Panc1 (cell line): ENCODE measurements around the gene TSHZ2. TPM values are rescaled to one million over a fixed set of nuclear protein-coding genes. Genes with fewer than 3 reads are reported as not detected.

Source experiments
- ATAC-seq: fragments of 200-7000 bp; cut with Tn5 transposase; 2 replicates; pipeline ENCODE4 v1.9.1; 2020; ENCODE audit warnings: mild to moderate bottlenecking, moderate library complexity
- BruUV-seq: library from RNA; stranded (reverse); fragments of 400-500 nt; replicated peaks from 2 replicates; lab custom pipeline; 2021; lab: Mats Ljungman, UMichigan
- CTCF ChIA-PET: fragments of 300-600 bp; sonication (Branson Sonifier 250); formaldehyde crosslinking; loops from one replicate; lab custom pipeline; 2022; ENCODE audit warnings: antibody characterized with exemption; lab: Charles Lee
- POLR2A ChIA-PET: fragments of 300-600 bp; sonication (Branson Sonifier 250); formaldehyde crosslinking; loops from one replicate; lab custom pipeline; 2022; ENCODE audit warnings: antibody characterized with exemption; lab: Charles Lee
- DNase-seq: peaks from one replicate; pipeline ENCODE4 v3.0.0-alpha.2; 2010; ENCODE audit warnings: low read depth, low spot score
- H3K27ac ChIP-seq: 2 replicates; pipeline ENCODE4 v1.5.1; 2011; ENCODE audit warnings: mild to moderate bottlenecking, low read length, inconsistent platforms
- H3K27me3 ChIP-seq: fragments of 200-500 bp; sonication (Bioruptor generic); 2 replicates; pipeline ENCODE4 v1.6.0; 2014; ENCODE audit warnings: low read length, inconsistent platforms; ENCODE audit not compliant: control insufficient read depth, insufficient read depth
- H3K36me3 ChIP-seq: fragments of 200-500 bp; sonication (Bioruptor generic); 2 replicates; pipeline ENCODE4 v1.5.1; 2014; ENCODE audit warnings: inconsistent platforms, mild to moderate bottlenecking, low read length, moderate library complexity; ENCODE audit not compliant: control insufficient read depth, insufficient read depth
- H3K4me1 ChIP-seq: 2 replicates; pipeline ENCODE4 v1.5.1; 2011; ENCODE audit warnings: inconsistent platforms, mild to moderate bottlenecking, low read length, moderate library complexity; ENCODE audit not compliant: control insufficient read depth, insufficient read depth
- H3K4me3 ChIP-seq, 2 experiments: 2 replicates each; pipeline ENCODE4 v1.5.1; 2011 to 2012; ENCODE audit warnings: low read depth in 2 of 2, low read length in 2 of 2, mild to moderate bottlenecking in 2 of 2, inconsistent platforms in 1 of 2, moderate library complexity in 1 of 2
- H3K9me3 ChIP-seq: fragments of 200-500 bp; sonication (Bioruptor generic); 2 replicates; pipeline ENCODE4 v1.5.1; 2014; ENCODE audit warnings: low read depth, mild to moderate bottlenecking, inconsistent platforms, low read length, moderate library complexity; ENCODE audit not compliant: control insufficient read depth, insufficient read depth
- POLR2AphosphoS5 ChIP-seq: IDR thresholded peaks from 2 replicates; pipeline ENCODE4 v1.6.1; 2012; ENCODE audit warnings: mild to moderate bottlenecking, low read depth, low read length, moderate library complexity
- REST ChIP-seq, 2 experiments: IDR thresholded peaks; 2 replicates each; pipeline ENCODE4 v1.6.1; 2011 to 2012; ENCODE audit warnings: low read depth in 2 of 2, control low read depth in 1 of 2, low read length in 1 of 2, mild to moderate bottlenecking in 1 of 2, moderate library complexity in 1 of 2; ENCODE audit not compliant: insufficient read depth in 1 of 2
- SIN3A ChIP-seq: IDR thresholded peaks from 2 replicates; pipeline ENCODE4 v1.6.1; 2012; ENCODE audit warnings: low read depth, mild to moderate bottlenecking, low read length, moderate library complexity, borderline replicate concordance; ENCODE audit not compliant: insufficient read depth
- TCF7L2 ChIP-seq: IDR thresholded peaks from 2 replicates; pipeline ENCODE4 v1.6.1; 2011; ENCODE audit warnings: mild to moderate bottlenecking, low read depth, low read length, inconsistent platforms
- in situ Hi-C: cut with HindIII; loops from 2 replicates; pipeline ENCODE4 v1.10.0; 2016; ENCODE audit warnings: low sequenced_read_pairs, low pct_unique_long_range_greater_than_20kb
- intact Hi-C: fragments of 100-400 bp; cut with micrococcal nuclease; formaldehyde crosslinking; loops from one replicate; pipeline ENCODE4 v1.10.0; 2022; ENCODE audit not compliant: unreplicated experiment
- total RNA-seq: library from RNA; stranded (reverse); gene quantifications from one replicate; pipeline ENCODE4 v1.2.1, GENCODE V29; 2021; ENCODE audit not compliant: unreplicated experiment
- TF ChIP-seq, protein P1 (sequence below): fragments of 450-650 bp; IDR thresholded peaks from 2 replicates; pipeline ENCODE4 v1.5.1; 2017; ENCODE audit warnings: mild to moderate bottlenecking

The TSHZ2 gene
- total RNA-seq, 1 experiment from 2014 or later = 0.36 TPM

GRCh38 chr20:52964131-52964530, 8.0 kb upstream of the TSHZ2 start:
- in situ Hi-C loops = no loop called here
- Histone ChIP-seq H3K36me3 (no peaks in the 10 kb centered on the region), H3K27ac (no peak overlapping the region), H3K4me3 (no peak overlapping the region), H3K4me1 (no peaks in the 10 kb centered on the region), H3K27me3 (no peaks in the 10 kb centered on the region), H3K9me3 (no peaks in the 10 kb centered on the region)
- POLR2A ChIA-PET = no interaction called here
- ATAC-seq (no peak), DNase-seq (no peak)
- TF ChIP-seq TCF7L2 (no peak), REST (IDR thresholded peaks at IDR 0.05; ENCODE audit: insufficient read depth in 1 of 2, low read depth in 2 of 2, low read length in 1 of 2) (no peak), SIN3A (no peak), POLR2AphosphoS5 (no peak)
- TF ChIP-seq, protein P1, sequence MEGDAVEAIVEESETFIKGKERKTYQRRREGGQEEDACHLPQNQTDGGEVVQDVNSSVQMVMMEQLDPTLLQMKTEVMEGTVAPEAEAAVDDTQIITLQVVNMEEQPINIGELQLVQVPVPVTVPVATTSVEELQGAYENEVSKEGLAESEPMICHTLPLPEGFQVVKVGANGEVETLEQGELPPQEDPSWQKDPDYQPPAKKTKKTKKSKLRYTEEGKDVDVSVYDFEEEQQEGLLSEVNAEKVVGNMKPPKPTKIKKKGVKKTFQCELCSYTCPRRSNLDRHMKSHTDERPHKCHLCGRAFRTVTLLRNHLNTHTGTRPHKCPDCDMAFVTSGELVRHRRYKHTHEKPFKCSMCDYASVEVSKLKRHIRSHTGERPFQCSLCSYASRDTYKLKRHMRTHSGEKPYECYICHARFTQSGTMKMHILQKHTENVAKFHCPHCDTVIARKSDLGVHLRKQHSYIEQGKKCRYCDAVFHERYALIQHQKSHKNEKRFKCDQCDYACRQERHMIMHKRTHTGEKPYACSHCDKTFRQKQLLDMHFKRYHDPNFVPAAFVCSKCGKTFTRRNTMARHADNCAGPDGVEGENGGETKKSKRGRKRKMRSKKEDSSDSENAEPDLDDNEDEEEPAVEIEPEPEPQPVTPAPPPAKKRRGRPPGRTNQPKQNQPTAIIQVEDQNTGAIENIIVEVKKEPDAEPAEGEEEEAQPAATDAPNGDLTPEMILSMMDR = no peak
- intact Hi-C loops = no loop called here
- CTCF ChIA-PET = no interaction called here
- no TSS peak for BruUV-seq

- POLR2A ChIA-PET = no interaction called here
- in situ Hi-C loops = no loop called here
- H3K27ac ChIP-seq = no peak overlapping the region
- no peak overlapping the region for H3K4me3 ChIP-seq
- TF ChIP-seq POLR2AphosphoS5 = no peak
- TF ChIP-seq, protein P1 = no peak
- no peak for TF ChIP-seq REST (IDR thresholded peaks at IDR 0.05; ENCODE audit: insufficient read depth in 1 of 2, low read depth in 2 of 2, low read length in 1 of 2)
- no peak for TF ChIP-seq SIN3A
- no peak for TF ChIP-seq TCF7L2
- H3K4me1 ChIP-seq = no peaks in the 10 kb centered on the region
- ATAC-seq = no peak
- CTCF ChIA-PET = no interaction called here
- no peaks in the 10 kb centered on the region for H3K9me3 ChIP-seq
- intact Hi-C loops = no loop called here
- no peaks in the 10 kb centered on the region for H3K36me3 ChIP-seq
- no peak for DNase-seq
- H3K27me3 ChIP-seq = no peaks in the 10 kb centered on the region
- BruUV-seq = no TSS peak
These were observed 6.8 kb upstream of the TSHZ2 start for GRCh38 chr20:52965380-52965779.
